ENCODE results near the gene MAP3K7CL. TPM values are rescaled to one million over a fixed set of nuclear protein-coding genes. Genes with fewer than 3 reads are reported as not detected.

MAP3K7CL gene
- polyA plus RNA-seq, 1 donor (not counting 4 experiments of a cell fraction or from before 2014, with no cell fraction given), result 17.3 TPM

DNA sequence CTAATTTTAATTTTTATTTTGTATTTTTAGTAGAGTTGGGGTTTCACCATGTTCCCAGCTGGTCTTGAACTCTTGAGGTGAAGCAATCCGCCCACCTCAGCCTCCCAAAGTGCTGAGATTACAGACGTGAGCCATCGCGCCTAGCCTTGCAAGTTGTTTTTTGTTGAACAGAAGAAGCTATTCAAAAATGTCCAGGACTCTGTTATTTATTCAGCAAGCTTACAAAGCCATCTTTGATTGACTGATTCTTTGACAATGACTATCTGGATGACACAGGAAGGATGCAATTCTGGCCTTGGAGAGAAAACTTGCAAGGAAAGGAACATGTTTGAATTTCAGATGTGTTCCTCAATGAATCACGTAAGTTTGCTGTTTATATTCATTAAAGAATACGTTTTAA is 63.5 kb downstream of the MAP3K7CL start:
- dilution Hi-C loops (cut with MboI; ENCODE audit: extremely low pct_ligation_motif_present, low sequenced_read_pairs), result no loop called here
- H3K27me3 ChIP-seq (ENCODE audit: control insufficient read depth, extremely low read depth, insufficient read depth, low read length), result no peaks in the 10 kb centered on the region
- no peaks in the 10 kb centered on the region for H4K20me1 ChIP-seq (ENCODE audit: control insufficient read depth, extremely low read depth, insufficient read depth, low read length)
- no peak overlapping the region for H3K27ac ChIP-seq (ENCODE audit: control insufficient read depth, insufficient read depth, low read length)
- no peak for FAIRE-seq
- no peaks in the 10 kb centered on the region for H3K9me1 ChIP-seq (ENCODE audit: control insufficient read depth, extremely low read depth, insufficient read depth, low read length)
- peaks cover 20% of the 10 kb centered on the region for H3K4me1 ChIP-seq (ENCODE audit: control insufficient read depth, extremely low read depth, insufficient read depth, low read length)
- H3K79me2 ChIP-seq (ENCODE audit: control insufficient read depth, insufficient read depth, low read length), result no peaks in the 10 kb centered on the region
- no peak overlapping the region for H3K4me2 ChIP-seq (ENCODE audit: control insufficient read depth, extremely low read depth, insufficient read depth, low read depth, low read length)
- H3K4me3 ChIP-seq (ENCODE audit: control insufficient read depth in 2 of 3, extremely low read depth in 1 of 3, insufficient read depth in 2 of 3, low read depth in 1 of 3, low read length in 3 of 3), result no peak overlapping the region
- no peak for DNase-seq (ENCODE audit: low read depth, low spot score)
- no peak overlapping the region for H3K9ac ChIP-seq (ENCODE audit: control insufficient read depth, extremely low read depth, insufficient read depth, low read length)
- TF ChIP-seq, protein P1, sequence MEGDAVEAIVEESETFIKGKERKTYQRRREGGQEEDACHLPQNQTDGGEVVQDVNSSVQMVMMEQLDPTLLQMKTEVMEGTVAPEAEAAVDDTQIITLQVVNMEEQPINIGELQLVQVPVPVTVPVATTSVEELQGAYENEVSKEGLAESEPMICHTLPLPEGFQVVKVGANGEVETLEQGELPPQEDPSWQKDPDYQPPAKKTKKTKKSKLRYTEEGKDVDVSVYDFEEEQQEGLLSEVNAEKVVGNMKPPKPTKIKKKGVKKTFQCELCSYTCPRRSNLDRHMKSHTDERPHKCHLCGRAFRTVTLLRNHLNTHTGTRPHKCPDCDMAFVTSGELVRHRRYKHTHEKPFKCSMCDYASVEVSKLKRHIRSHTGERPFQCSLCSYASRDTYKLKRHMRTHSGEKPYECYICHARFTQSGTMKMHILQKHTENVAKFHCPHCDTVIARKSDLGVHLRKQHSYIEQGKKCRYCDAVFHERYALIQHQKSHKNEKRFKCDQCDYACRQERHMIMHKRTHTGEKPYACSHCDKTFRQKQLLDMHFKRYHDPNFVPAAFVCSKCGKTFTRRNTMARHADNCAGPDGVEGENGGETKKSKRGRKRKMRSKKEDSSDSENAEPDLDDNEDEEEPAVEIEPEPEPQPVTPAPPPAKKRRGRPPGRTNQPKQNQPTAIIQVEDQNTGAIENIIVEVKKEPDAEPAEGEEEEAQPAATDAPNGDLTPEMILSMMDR (optimal IDR thresholded peaks at IDR 0.05 in 1 of 3, IDR thresholded peaks at IDR 0.05 in 1 of 3, conservative IDR thresholded peaks at IDR 0.05 in 1 of 3; ENCODE audit: extremely low read depth in 1 of 3, insufficient read depth in 2 of 3, low read length in 3 of 3), result no peak
- TF ChIP-seq EZH2 (IDR thresholded peaks at IDR 0.05; ENCODE audit: low read length), result no peak
- H3K36me3 ChIP-seq (ENCODE audit: control insufficient read depth in 2 of 2, extremely low read depth in 1 of 2, insufficient read depth in 2 of 2, low read length in 2 of 2), result no peaks in the 10 kb centered on the region
- H2AFZ ChIP-seq (ENCODE audit: control insufficient read depth, low read length), result no peak overlapping the region
- H3K9me3 ChIP-seq (ENCODE audit: control insufficient read depth, low read depth, low read length), result no peaks in the 10 kb centered on the region

- no peak overlapping the region for H3K9ac ChIP-seq (ENCODE audit: control insufficient read depth, extremely low read depth, insufficient read depth, low read length)
- H3K27ac ChIP-seq (ENCODE audit: control insufficient read depth, insufficient read depth, low read length), result no peak overlapping the region
- no peaks in the 10 kb centered on the region for H3K79me2 ChIP-seq (ENCODE audit: control insufficient read depth, insufficient read depth, low read length)
Observed at GRCh38 chr21:29194342-29194741, 63.9 kb downstream of the MAP3K7CL start.

More at GRCh38 chr21:29194342-29194741, 63.9 kb downstream of the MAP3K7CL start:
- Histone ChIP-seq H4K20me1 (ENCODE audit: control insufficient read depth, extremely low read depth, insufficient read depth, low read length) (no peaks in the 10 kb centered on the region), H3K9me3 (ENCODE audit: control insufficient read depth, low read depth, low read length) (no peaks in the 10 kb centered on the region), H3K9me1 (ENCODE audit: control insufficient read depth, extremely low read depth, insufficient read depth, low read length) (no peaks in the 10 kb centered on the region), H3K4me1 (ENCODE audit: control insufficient read depth, extremely low read depth, insufficient read depth, low read length) (peaks cover 16% of the 10 kb centered on the region), H3K4me3 (ENCODE audit: control insufficient read depth in 2 of 3, extremely low read depth in 1 of 3, insufficient read depth in 2 of 3, low read depth in 1 of 3, low read length in 3 of 3) (no peak overlapping the region), H2AFZ (ENCODE audit: control insufficient read depth, low read length) (no peak overlapping the region), H3K27me3 (ENCODE audit: control insufficient read depth, extremely low read depth, insufficient read depth, low read length) (no peaks in the 10 kb centered on the region), H3K36me3 (ENCODE audit: control insufficient read depth in 2 of 2, extremely low read depth in 1 of 2, insufficient read depth in 2 of 2, low read length in 2 of 2) (no peaks in the 10 kb centered on the region), H3K4me2 (ENCODE audit: control insufficient read depth, extremely low read depth, insufficient read depth, low read depth, low read length) (no peak overlapping the region)
- DNase-seq (ENCODE audit: low read depth, low spot score), result no peak
- dilution Hi-C loops (cut with MboI; ENCODE audit: extremely low pct_ligation_motif_present, low sequenced_read_pairs), result no loop called here
- TF ChIP-seq, protein P1 (optimal IDR thresholded peaks at IDR 0.05 in 1 of 3, IDR thresholded peaks at IDR 0.05 in 1 of 3, conservative IDR thresholded peaks at IDR 0.05 in 1 of 3; ENCODE audit: extremely low read depth in 1 of 3, insufficient read depth in 2 of 3, low read length in 3 of 3), result no peak
- no peak for TF ChIP-seq EZH2 (IDR thresholded peaks at IDR 0.05; ENCODE audit: low read length)
- no peak for FAIRE-seq

Measured in keratinocyte (primary cell).